ENCODE data around the gene ST6GALNAC2. TPM values are rescaled to one million over a fixed set of nuclear protein-coding genes. Genes with fewer than 3 reads are reported as not detected.

ST6GALNAC2 gene
- total RNA-seq, 4 donors from 2014 or later: 8.7 to 17.8 (median 13.3) TPM

DNA sequence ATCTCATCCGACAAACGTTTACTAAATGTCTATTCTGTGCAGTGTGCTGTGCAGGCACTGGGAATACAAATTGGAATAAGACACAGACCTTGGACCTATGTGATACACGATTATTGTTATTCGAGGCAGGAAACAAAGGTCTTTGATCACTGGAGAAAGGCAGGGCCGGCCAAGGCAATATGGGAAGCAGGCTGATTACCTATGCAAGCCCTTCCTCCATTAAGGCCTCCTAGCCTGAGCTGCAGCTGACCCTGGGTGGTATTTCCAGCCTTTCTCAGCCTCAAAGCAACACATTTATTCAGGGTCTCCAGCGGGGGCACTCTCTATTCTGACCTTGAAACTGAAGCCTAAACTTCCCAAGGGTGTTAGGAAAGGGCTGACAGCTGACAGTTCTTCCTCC, 44.5 kb upstream of the ST6GALNAC2 start:
- Histone ChIP-seq H3K27me3 (peaks cover 0 to 10% (median 0%) of the 10 kb centered on the region in 4 donors), H3K36me3 (peaks cover 0 to 14% (median 0%) of the 10 kb centered on the region in 4 donors), H3K9me3 (no peaks in the 10 kb centered on the region), H3K27ac (replicated peaks in 1 of 4) (no peak overlapping the region), H3K4me3 (no peak overlapping the region), H3K4me1 (no peaks in the 10 kb centered on the region)
- TF ChIP-seq POLR2A (IDR thresholded peaks at IDR 0.05; ENCODE audit: low read depth) (no peak), POLR2AphosphoS5 (IDR thresholded peaks at IDR 0.05) (no peak), EP300 (IDR thresholded peaks at IDR 0.05) (no peak)
- TF ChIP-seq, protein P1, sequence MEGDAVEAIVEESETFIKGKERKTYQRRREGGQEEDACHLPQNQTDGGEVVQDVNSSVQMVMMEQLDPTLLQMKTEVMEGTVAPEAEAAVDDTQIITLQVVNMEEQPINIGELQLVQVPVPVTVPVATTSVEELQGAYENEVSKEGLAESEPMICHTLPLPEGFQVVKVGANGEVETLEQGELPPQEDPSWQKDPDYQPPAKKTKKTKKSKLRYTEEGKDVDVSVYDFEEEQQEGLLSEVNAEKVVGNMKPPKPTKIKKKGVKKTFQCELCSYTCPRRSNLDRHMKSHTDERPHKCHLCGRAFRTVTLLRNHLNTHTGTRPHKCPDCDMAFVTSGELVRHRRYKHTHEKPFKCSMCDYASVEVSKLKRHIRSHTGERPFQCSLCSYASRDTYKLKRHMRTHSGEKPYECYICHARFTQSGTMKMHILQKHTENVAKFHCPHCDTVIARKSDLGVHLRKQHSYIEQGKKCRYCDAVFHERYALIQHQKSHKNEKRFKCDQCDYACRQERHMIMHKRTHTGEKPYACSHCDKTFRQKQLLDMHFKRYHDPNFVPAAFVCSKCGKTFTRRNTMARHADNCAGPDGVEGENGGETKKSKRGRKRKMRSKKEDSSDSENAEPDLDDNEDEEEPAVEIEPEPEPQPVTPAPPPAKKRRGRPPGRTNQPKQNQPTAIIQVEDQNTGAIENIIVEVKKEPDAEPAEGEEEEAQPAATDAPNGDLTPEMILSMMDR (IDR thresholded peaks at IDR 0.05): no peak
- WGBS: 68% methylated on average over 6 of the region's 6 CpGs
- intact Hi-C loops (cut with DNase I): no loop called here
- no peak for DNase-seq (ENCODE audit: extremely low spot score)

DNA sequence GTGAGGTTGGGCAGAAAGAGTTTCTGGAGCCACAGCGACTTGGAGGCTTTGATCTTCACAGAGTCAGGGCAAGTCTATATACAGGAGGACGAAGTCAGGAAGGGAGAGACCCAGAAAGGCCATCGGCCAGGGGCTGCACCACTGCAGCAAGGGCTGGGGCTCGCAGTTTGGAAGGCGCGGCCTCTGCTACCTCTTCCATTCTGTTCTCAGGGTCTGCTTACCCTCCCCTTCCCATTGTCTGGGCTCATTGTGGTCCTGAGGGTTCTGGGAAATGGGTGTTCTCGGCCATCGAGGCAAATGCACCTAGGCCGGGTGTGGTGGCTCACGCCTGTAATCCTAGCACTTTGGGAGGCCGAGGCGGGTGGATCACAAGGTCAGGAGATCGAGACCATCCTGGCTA, 41.9 kb upstream of the ST6GALNAC2 start:
- Histone ChIP-seq H3K4me1 (peaks cover 0 to 9% (median 5%) of the 10 kb centered on the region in 4 donors), H3K27ac (replicated peaks in 1 of 4) (no peak overlapping the region), H3K9me3 (no peaks in the 10 kb centered on the region), H3K27me3 (no peaks in the 10 kb centered on the region), H3K36me3 (peaks cover 0 to 14% (median 0%) of the 10 kb centered on the region in 4 donors), H3K4me3 (no peak overlapping the region)
- 97% methylated on average over 13 of the region's 13 CpGs for WGBS
- no peak for TF ChIP-seq EP300 (IDR thresholded peaks at IDR 0.05)
- no peak for TF ChIP-seq POLR2AphosphoS5 (IDR thresholded peaks at IDR 0.05)
- TF ChIP-seq POLR2A (IDR thresholded peaks at IDR 0.05; ENCODE audit: low read depth): no peak
- TF ChIP-seq, protein P1 (IDR thresholded peaks at IDR 0.05): no peak
- intact Hi-C loops (cut with DNase I): loop anchor here (5.0 kb wide), 1 partner anchor 60 kb away; a partner anchor contains a TSS
- no peak for DNase-seq (ENCODE audit: extremely low spot score)

DNA sequence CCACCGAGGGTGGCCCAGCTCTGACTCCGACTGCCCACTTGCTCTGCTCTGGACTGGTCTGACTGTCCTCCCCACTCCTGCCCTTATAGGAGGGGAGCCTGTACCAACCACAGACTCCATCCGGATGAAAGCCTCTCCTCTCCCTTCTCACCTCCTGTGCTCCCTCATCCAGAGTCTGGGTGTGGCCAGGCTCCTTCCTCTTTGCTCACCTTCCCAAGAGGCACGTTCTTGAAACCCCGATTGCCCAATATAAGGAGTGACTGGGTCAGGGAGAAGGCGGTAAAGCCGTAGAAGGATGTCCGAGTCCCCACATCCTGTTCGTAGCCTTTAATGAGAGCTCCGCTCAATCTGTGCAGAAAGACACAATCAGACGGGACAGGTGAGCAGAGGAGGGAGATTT, 40.8 kb upstream of the ST6GALNAC2 start:
- 76% methylated on average over 11 of the region's 11 CpGs for WGBS
- Histone ChIP-seq H3K4me1 (peaks cover 0 to 9% (median 5%) of the 10 kb centered on the region in 4 donors), H3K27me3 (no peaks in the 10 kb centered on the region), H3K27ac (replicated peaks in 1 of 4) (no peak overlapping the region), H3K36me3 (peaks cover 0 to 14% (median 0%) of the 10 kb centered on the region in 4 donors), H3K9me3 (no peaks in the 10 kb centered on the region), H3K4me3 (no peak overlapping the region)
- no peak for TF ChIP-seq POLR2AphosphoS5 (IDR thresholded peaks at IDR 0.05)
- no peak for TF ChIP-seq EP300 (IDR thresholded peaks at IDR 0.05)
- TF ChIP-seq, protein P1 (IDR thresholded peaks at IDR 0.05): no peak
- TF ChIP-seq POLR2A (IDR thresholded peaks at IDR 0.05; ENCODE audit: low read depth): no peak
- DNase-seq (ENCODE audit: extremely low spot score): no peak
- intact Hi-C loops (cut with DNase I): loop anchor here (5.0 kb wide), 1 partner anchor 59 kb away; a partner anchor contains a TSS

DNA sequence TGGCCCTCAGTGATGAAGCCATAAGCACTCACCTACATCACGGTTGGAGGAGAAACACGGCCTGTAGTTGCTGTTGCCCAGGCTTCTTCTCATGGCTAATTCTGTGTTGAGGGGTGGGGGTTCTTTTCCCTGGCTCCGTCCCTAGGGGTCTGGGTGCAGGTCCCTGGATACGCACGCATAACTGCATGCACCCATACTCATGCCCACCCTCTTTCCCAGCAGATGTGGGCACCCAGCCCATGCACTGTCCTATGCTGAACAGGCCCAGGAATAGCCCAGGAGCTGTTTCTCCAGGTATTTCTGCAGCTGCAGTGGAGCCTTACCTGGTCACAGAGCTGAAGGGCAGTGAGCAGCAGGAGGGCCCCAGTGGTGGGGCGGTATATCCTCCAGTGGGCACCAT, 39.8 kb upstream of the ST6GALNAC2 start:
- H3K4me1 ChIP-seq: peaks cover 0 to 9% (median 5%) of the 10 kb centered on the region in 4 donors
- no peaks in the 10 kb centered on the region for H3K27me3 ChIP-seq
- H3K27ac ChIP-seq (replicated peaks in 1 of 4): no peak overlapping the region
- DNase-seq (ENCODE audit: extremely low spot score): no peak
- peaks cover 0 to 14% (median 0%) of the 10 kb centered on the region in 4 donors for H3K36me3 ChIP-seq
- H3K4me3 ChIP-seq: no peak overlapping the region
- WGBS: 78% methylated on average over 5 of the region's 6 CpGs
- intact Hi-C loops (cut with DNase I): loop anchor here (5.0 kb wide), 1 partner anchor 58 kb away; a partner anchor contains a TSS
- TF ChIP-seq, protein P1 (IDR thresholded peaks at IDR 0.05): no peak
- TF ChIP-seq POLR2AphosphoS5 (IDR thresholded peaks at IDR 0.05): no peak
- TF ChIP-seq EP300 (IDR thresholded peaks at IDR 0.05): no peak
- TF ChIP-seq POLR2A (IDR thresholded peaks at IDR 0.05; ENCODE audit: low read depth): no peak
- H3K9me3 ChIP-seq: no peaks in the 10 kb centered on the region

All from esophagus muscularis mucosa (tissue), 4 donors.